Testis (tissue), 2 donors: Measurements from ENCODE around the gene MLH3.
"Not testable (repeated sequence)": the region's sequence is repeated elsewhere in the genome, so short reads cannot be mapped to it uniquely, and the experiment has no call there.

Experiments
- POLR2A ChIP-seq: fragments of 450-650 bp; IDR thresholded peaks from one replicate; pipeline ENCODE4 v1.6.1; 2017; ENCODE audit warnings: antibody characterized with exemption, mild to moderate bottlenecking, moderate library complexity
- TF ChIP-seq, protein P1 (sequence below), 3 experiments: fragments of 450-650 bp in 2 of 3; fragments of 200-600 bp in 1 of 3; sonication (generic) in 1 of 3; IDR thresholded peaks; one replicate each; pipeline ENCODE4 v1.5.1; 2016 to 2019; ENCODE audit warnings: antibody characterized with exemption in 3 of 3, mild to moderate bottlenecking in 2 of 3, moderate library complexity in 1 of 3

DNA sequence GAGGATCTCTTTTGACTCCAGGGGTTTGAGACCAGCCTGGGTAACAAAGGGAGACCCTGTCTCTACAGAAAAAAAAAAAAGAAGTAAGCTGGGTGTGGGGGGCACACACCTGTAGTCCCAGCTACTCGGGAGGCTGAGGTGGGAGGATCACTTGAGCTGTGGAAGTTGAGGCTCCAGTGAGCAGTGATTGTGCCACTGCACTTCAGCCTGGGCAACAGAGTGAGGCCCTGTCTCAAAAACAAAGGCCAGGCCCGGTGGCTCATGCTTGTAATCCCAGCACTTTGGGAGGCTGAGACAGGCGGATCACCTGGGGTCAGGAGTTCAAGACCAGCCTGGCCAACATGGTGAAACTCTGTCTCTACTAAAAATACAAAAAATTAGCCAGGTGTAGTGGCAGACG, 16.5 kb upstream of the MLH3 start:
- TF ChIP-seq, protein P1, sequence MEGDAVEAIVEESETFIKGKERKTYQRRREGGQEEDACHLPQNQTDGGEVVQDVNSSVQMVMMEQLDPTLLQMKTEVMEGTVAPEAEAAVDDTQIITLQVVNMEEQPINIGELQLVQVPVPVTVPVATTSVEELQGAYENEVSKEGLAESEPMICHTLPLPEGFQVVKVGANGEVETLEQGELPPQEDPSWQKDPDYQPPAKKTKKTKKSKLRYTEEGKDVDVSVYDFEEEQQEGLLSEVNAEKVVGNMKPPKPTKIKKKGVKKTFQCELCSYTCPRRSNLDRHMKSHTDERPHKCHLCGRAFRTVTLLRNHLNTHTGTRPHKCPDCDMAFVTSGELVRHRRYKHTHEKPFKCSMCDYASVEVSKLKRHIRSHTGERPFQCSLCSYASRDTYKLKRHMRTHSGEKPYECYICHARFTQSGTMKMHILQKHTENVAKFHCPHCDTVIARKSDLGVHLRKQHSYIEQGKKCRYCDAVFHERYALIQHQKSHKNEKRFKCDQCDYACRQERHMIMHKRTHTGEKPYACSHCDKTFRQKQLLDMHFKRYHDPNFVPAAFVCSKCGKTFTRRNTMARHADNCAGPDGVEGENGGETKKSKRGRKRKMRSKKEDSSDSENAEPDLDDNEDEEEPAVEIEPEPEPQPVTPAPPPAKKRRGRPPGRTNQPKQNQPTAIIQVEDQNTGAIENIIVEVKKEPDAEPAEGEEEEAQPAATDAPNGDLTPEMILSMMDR (IDR thresholded peaks at IDR 0.05), result not testable (repeated sequence)
- not testable (repeated sequence) for TF ChIP-seq POLR2A
